ENCODE measurements around the gene DOK4.

Gene DOK4

DNA sequence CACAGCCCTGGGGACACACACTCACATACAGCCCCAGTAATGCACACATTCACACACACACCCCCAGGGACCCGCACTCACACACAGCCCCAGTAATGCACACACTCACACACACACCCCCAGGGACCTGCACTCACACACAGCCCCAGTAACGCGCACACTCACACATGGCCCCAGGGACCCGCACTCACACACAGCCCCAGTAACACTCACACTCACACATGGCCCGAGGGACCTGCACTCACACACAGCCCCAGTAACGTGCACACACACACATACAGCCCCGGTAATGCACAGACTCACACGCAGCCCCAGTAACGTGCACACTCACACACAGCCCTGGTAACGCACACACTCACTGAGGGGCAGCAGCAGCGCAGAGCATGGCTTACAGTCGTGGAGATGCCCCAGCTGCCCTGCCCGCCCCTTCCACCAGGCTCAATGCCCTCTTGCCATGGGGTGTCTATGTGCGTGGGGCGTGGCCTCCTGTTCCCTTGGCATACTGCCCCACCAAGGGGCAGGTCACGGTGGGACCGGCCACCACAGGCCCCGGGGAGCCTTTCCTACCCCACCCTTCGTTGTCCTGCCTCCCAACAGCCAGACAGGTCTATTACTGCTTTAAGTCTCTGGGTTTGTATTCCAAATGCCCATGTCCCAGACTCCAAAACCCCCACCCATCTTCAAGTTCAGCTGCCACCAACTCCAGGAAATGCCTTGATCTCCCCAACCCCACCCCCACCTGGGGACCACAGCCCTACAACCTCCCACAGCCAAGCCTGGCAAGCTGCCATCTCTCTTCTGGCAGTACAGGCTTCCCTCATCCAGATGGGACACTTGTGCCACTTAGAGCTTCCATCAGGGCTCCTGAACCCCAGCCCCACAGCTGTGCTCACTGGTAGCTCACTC lies 47.4 kb upstream of the DOK4 start:
- TF ChIP-seq, protein P1, sequence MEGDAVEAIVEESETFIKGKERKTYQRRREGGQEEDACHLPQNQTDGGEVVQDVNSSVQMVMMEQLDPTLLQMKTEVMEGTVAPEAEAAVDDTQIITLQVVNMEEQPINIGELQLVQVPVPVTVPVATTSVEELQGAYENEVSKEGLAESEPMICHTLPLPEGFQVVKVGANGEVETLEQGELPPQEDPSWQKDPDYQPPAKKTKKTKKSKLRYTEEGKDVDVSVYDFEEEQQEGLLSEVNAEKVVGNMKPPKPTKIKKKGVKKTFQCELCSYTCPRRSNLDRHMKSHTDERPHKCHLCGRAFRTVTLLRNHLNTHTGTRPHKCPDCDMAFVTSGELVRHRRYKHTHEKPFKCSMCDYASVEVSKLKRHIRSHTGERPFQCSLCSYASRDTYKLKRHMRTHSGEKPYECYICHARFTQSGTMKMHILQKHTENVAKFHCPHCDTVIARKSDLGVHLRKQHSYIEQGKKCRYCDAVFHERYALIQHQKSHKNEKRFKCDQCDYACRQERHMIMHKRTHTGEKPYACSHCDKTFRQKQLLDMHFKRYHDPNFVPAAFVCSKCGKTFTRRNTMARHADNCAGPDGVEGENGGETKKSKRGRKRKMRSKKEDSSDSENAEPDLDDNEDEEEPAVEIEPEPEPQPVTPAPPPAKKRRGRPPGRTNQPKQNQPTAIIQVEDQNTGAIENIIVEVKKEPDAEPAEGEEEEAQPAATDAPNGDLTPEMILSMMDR (IDR thresholded peaks at IDR 0.05): no peak
- H3K9me3 ChIP-seq (ENCODE audit: control insufficient read depth, low read length): no peaks in the 10 kb centered on the region
- H3K27me3 ChIP-seq (ENCODE audit: control insufficient read depth, insufficient read depth, low read length): no peaks in the 10 kb centered on the region
- H3K79me2 ChIP-seq: no peaks in the 10 kb centered on the region
- no peak overlapping the region for H3K4me2 ChIP-seq (ENCODE audit: low read length)
- no peaks in the 10 kb centered on the region for H3K36me3 ChIP-seq (ENCODE audit: control insufficient read depth, insufficient read depth, low read length)
- H3K4me3 ChIP-seq (ENCODE audit: low read depth, low read length): no peak overlapping the region
- H3K9ac ChIP-seq: no peak overlapping the region
- H3K4me1 ChIP-seq: peaks cover 26% of the 10 kb centered on the region
- H2AFZ ChIP-seq: no peak overlapping the region
- H3K27ac ChIP-seq: no peak overlapping the region

- Histone ChIP-seq H3K27ac (no peak overlapping the region), H3K4me2 (ENCODE audit: low read length) (no peak overlapping the region), H3K79me2 (no peaks in the 10 kb centered on the region), H3K9me3 (ENCODE audit: control insufficient read depth, low read length) (no peaks in the 10 kb centered on the region), H3K4me3 (ENCODE audit: low read depth, low read length) (no peak overlapping the region), H3K27me3 (ENCODE audit: control insufficient read depth, insufficient read depth, low read length) (no peaks in the 10 kb centered on the region), H3K36me3 (ENCODE audit: control insufficient read depth, insufficient read depth, low read length) (no peaks in the 10 kb centered on the region), H3K4me1 (peaks cover 23% of the 10 kb centered on the region), H3K9ac (no peak overlapping the region), H2AFZ (no peak overlapping the region)
- TF ChIP-seq, protein P1 (IDR thresholded peaks at IDR 0.05): no peak
Measured at GRCh38 chr16:57532266-57532625, 46.0 kb upstream of the DOK4 start.

DNA sequence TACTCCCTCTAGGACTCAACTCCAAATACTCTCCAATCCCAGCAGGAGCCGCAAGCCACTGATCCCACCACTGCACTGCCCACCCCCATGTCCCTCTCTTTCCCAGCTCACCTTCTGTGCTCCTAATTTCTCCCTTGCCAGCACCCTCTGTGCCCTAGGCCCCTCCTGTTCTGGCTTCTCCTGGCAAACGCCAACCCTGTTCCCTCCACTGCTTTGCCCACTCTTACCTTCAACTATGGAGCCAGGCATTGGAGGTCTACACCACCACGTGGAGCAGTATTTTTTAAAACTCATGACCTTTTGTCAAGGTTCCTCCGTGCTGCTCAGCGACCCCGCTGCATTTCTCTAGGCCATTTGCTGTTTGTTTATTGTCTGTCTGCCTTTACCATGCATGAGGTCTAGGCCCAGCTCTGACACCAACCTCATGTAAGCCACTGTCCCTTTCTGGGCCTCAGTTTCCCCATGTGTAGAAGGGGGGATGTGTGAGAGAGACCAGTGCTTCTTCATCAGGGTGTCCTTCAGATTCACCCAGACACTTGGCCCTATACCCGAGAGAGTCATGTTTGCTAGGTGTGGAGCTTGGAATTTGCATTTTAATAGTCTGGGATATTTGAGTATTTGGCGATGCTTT lies 45.5 kb upstream of the DOK4 start:
- Histone ChIP-seq H3K27me3 (ENCODE audit: control insufficient read depth, insufficient read depth, low read length) (no peaks in the 10 kb centered on the region), H3K4me2 (ENCODE audit: low read length) (no peak overlapping the region), H3K79me2 (no peaks in the 10 kb centered on the region), H3K27ac (no peak overlapping the region), H3K9me3 (ENCODE audit: control insufficient read depth, low read length) (no peaks in the 10 kb centered on the region), H3K4me1 (peaks cover 20% of the 10 kb centered on the region), H3K9ac (no peak overlapping the region), H3K4me3 (ENCODE audit: low read depth, low read length) (no peak overlapping the region), H2AFZ (no peak overlapping the region), H3K36me3 (ENCODE audit: control insufficient read depth, insufficient read depth, low read length) (no peaks in the 10 kb centered on the region)
- TF ChIP-seq, protein P1 (IDR thresholded peaks at IDR 0.05): no peak

DNA sequence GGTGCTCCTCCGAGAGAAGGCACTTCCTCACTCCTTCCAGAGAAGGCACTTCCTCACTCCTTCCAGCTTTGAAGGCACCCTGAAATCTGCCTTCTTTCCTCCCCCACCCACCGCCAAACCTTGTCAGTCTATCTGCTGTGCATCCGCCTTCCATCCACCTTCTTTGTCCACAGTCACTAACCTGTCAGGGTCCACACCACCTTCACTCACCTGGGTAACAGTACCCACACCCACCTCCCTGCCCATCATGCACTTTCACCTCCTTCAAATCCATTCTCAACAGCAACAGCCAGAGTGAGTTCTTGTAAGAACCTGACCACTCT lies 44.9 kb upstream of the DOK4 start:
- Histone ChIP-seq H3K27me3 (ENCODE audit: control insufficient read depth, insufficient read depth, low read length) (no peaks in the 10 kb centered on the region), H3K9me3 (ENCODE audit: control insufficient read depth, low read length) (no peaks in the 10 kb centered on the region), H3K27ac (no peak overlapping the region), H3K9ac (no peak overlapping the region), H3K36me3 (ENCODE audit: control insufficient read depth, insufficient read depth, low read length) (no peaks in the 10 kb centered on the region), H3K4me3 (ENCODE audit: low read depth, low read length) (no peak overlapping the region), H3K79me2 (no peaks in the 10 kb centered on the region), H3K4me1 (peaks cover 19% of the 10 kb centered on the region), H3K4me2 (ENCODE audit: low read length) (no peak overlapping the region), H2AFZ (no peak overlapping the region)
- TF ChIP-seq, protein P1 (IDR thresholded peaks at IDR 0.05): no peak
